Endometrial microvascular endothelial cells (primary cell): Measurements from ENCODE around the gene IGDCC3. TPM values are rescaled to one million over a fixed set of nuclear protein-coding genes. Genes with fewer than 3 reads are reported as not detected.

Source experiments
- in situ Hi-C: cut with HindIII; loops from 2 replicates; pipeline ENCODE4 v1.10.0; 2017; ENCODE audit warnings: low sequenced_read_pairs, low pct_unique_long_range_greater_than_20kb; ENCODE audit errors: inconsistent ontology term
- total RNA-seq: library from RNA; depleted of rRNA; stranded (reverse); fragments of >200 nt; gene quantifications from one replicate; pipeline ENCODE4 v1.2.3, GENCODE V29; 2015; ENCODE audit errors: inconsistent ontology term

Gene IGDCC3
- total RNA-seq, 1 donor from 2014 or later = not detected

DNA sequence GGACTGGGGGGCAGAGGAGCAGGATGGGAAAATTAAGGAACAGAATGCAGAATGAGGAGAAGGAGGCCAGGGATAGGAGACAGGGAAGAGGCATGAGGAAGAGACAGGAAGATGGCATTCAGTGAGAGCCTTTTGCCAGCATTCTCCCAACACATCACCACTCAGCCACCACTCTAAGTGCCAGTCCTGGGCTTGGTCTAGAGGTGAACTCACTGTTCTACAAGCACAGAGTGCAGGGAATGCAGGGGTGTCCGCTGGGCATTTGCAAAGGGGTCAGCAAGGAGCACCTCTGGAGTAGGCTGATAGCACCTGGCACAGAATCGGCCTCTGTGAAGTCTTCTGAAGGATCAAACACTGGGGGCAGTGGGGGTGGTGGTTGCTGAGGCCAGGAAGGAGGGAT, 14.6 kb upstream of the IGDCC3 start:
- in situ Hi-C loops = no loop called here

DNA sequence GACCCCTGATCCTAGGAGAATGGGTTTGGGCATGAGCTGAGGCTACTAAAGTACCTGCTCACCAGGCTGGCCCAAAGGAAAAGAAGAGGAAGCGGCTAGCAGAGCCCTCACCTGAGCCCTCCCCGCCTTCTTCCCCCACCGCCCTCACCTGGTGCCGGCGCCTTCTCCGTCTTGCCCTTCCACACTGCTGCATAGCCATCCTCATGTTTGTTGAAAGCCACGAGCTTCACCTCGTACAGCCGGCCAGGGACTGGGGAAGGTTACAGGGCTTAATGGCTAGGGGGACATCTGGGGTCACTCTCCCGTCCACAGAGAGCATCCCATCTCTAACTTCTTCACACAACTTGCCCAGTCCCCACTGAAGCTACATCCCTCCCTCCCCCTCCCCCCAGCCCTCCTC, 13.9 kb upstream of the IGDCC3 start:
- in situ Hi-C loops = no loop called here

DNA sequence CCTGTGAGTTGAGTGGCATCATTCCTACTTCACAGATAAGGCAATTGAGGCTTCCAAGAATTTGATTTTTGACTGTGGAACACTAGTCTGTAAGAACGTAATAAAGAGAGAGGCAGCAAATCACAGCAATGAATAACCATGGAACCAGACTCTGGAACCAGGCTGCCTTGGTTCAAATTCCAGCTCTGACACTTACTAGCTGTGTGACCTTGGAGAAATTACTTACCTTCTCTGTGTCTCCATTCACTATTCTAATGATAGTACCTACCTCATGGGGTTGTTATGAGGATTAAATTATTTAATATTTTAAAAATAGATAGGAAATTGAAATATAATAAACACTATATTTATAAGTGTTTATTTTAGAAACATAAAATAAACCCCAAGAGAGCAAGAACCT, 12.6 kb upstream of the IGDCC3 start:
- in situ Hi-C loops = no loop called here

DNA sequence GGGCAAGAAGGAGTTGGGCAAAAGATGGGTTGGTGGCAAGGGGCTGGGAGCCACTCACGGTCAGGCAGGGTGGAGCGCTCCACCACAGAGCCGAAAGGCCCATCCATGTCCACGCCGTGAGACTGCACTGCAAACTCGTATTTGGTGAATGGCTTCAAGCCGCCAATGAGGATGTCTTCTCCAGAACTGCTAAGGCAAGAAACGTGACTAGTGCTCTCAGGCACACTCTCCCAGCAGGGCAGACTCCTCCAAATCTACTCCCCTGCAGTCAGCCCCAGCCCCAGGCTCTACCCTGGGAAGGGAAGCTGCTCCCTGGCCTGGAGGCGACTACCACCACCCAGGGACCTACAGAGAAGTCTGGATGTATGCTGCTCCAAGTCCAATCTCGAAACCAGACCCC, 11.4 kb upstream of the IGDCC3 start:
- in situ Hi-C loops = no loop called here

DNA sequence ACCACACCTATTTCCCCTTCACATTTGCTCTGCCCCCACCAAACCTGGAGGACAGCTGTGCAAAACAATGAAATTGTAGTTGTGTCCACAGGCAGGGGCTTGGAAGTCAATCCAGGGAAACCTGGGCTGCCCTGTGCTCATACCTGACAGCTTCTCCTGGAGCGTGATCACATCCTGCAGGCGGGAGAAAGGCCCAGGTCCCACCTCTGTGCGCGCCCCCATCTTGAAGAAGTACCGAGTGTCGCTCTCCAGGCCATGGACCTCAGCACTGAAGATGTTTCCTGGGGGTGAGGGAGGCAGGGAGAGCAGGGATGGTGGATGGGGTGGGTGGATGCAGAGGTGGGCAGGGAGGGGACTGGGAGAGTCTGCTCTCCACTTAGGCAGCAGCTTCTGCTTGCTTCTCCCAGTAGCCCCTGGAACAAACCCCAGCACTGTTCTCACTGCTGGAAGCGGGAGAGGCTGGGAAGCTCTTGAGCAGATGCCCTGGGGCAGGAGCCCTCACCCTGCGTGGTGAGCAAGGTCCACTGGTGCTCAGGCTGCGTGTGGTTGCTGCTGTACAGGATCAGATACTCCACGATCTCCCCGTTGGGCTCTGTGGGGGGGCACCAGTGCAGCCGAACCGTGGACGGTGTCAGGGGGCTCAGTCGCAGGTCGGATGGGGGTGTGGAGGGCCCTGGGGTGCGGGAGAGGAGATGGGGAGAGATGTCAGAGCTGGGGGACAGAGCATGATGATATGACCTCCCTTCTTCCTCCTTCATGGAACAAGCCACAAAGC, 10.7 kb upstream of the IGDCC3 start:
- in situ Hi-C loops = no loop called here

DNA sequence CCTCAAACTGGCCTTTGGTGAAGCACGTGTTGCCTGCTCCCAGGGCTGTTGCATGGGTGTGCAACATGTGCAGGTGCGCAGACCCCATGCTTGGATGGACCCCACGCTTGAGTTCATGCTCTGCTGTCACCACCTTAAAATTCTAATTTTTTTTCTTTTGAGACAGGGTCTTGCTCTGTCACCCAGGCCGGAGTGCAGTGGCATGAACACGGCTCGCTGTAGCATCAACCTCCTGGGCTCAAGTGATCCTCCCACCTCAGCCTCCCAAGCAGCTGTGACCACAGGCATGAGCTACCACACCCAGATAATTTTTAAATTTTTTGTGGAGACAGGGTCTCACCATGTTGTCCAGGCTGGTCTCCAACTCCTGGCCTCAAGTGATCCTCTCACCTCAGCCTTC, 9.1 kb upstream of the IGDCC3 start:
- in situ Hi-C loops = no loop called here

DNA sequence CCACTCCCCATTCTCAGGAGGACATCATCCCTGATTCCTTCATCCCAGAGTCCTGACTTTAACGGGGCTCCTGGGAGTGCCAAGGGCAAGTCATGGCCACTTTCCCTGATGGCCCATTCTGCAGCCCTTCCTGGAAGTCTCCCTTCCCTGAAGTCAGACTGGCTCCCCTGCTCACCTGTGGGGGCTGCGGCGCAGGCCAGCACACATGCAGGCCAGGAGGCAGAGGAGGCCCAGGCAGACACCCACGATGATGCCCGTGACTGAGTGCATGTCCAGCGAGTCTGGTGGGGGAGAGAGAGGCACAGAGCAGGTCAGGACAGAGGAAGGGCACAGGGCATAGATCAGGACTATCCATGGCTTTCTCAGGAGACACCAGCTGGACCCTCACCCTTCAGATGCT, 8.6 kb upstream of the IGDCC3 start:
- in situ Hi-C loops = no loop called here

DNA sequence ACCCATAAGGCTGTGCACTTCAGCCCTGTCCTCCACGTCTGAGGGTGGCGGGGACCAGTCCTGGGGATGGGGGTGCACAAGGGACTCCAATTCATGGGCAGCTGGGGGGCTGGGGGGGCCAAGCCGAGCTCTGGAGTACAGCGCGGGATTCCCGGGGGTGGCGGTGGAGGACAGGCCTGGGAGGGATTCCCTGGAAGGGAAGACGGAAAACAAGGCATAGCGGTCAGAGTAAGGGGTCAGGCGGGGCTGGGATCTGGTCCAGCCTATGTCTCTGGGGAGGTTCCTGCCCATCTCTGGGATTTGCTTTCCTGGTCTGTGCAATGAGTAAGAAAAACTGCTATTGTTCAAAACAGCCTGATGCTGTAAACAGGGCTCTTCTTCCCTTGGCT, 8.1 kb upstream of the IGDCC3 start:
- in situ Hi-C loops = no loop called here

DNA sequence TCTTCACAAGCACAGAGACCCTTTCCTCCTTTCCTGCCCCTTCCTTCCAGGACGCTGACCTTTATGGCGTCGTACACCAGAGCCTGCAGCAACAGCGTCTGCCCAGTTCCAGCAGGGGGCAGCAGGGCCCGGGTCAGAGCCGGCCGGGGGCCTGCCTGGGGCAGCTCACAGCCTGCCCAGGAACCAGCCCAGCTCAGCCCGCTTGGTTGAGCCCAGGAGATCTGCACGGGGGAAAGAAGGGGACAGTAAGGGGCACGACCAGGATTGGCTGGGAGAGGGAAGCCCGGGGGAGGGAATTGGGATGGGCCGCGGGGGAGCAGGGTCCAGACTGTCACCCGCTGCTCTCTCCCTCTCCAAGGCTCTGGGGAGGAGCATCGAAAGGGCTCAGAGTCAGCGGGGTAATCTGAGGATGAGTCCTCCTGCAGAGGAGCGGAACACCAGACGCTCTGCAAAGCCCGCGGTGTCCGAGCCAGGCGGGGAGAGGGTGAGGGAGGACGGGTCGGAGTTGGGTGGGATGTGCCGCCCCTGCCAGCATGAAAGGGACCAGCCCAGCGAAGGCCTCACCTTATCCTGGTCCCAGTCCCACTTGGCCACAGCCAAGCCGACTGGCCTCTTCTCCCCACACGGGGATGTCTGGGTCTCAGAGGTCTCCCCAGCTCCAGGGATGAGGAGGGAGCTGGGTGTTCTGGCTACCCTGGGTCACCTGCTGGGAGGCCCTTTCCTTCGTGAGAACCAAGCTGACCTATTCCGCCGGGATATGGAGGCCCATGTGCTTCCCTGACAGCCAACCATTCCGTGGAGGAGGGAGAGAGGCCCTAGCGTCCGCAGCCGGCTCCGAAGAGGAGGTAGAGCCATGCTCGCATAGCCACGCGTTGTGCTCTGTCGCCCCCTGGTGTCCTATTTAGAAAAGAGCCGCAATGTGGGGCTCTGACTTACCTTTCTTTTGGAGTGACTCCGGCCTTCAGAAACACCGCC, 7.4 kb upstream of the IGDCC3 start:
- in situ Hi-C loops = no loop called here

DNA sequence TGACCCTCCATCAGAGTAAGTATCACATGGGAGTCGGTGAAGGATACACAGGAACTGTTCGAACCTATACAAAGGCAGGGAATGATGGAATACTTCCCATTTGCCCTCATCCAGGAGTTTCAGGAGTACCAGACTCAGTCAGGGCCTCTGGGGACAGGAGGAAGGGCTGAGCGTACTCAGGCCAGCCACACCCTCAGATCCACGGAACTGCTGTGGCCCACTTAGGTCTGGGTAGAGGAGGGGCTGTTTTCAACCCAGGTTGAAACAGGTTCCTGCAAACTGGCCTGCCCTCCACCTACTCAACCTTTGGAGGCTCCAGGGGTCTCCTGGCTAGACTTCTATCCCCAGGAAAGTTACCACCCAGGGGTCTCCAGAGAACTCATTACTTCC, 6.7 kb upstream of the IGDCC3 start:
- in situ Hi-C loops = no loop called here

DNA sequence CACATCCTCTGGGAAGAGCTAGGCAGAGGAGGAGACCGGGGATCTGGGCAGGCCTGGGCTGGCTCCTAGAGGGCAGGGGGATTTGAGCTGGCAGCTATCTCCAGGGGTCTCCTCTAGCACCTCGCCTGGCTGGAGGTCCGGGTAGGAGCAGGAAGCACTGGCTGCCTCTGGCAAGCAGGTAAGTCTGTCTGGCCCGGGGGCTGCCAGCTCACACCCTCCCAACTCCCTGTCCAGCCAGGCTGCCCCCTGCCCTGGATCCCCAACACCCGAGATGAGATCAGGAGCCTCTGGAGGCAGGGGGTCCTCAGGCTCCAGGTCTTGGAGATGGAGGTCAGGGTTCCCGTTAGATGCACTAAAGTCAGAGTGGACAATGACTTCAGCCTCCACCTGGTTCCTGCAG, 6.2 kb upstream of the IGDCC3 start:
- in situ Hi-C loops = no loop called here

DNA sequence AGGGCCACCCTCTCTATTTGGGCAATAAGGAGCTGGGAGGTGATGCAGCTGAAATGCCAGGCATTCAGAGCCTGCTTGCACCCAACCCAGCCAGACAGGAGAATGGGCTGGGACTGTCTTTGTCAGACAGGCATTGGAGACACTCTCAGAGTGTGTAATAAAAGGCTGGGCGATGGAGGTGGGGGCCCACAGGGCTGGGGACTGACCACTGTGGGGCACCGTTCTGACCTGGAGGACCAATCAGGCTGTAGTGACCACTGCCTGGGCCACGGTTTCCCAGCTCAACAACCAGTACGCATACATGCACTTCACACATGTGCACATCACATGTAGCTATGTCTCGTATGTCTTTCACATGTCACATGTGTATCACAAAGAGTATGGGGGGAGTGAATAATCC, 5.7 kb upstream of the IGDCC3 start:
- in situ Hi-C loops = no loop called here

DNA sequence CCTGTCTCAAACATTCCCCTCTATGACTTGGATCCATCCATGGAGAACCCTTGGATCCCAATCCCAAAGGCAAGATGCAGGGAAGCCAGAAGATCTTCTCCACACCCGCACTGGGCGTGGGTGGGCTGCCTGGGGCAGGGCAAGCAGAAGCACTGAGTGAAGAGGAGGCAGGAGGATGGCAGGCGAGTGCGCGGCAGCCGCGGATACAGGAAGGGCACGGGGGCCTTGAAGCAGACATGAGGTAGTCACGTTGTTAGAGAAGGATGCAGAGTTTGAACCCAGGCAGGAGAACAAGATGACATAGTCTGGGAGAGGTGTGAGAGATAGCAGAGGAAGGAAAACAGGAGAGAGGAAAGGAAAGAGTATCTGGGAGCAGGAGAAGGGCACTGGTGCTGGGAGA, 5.1 kb upstream of the IGDCC3 start:
- in situ Hi-C loops = no loop called here

DNA sequence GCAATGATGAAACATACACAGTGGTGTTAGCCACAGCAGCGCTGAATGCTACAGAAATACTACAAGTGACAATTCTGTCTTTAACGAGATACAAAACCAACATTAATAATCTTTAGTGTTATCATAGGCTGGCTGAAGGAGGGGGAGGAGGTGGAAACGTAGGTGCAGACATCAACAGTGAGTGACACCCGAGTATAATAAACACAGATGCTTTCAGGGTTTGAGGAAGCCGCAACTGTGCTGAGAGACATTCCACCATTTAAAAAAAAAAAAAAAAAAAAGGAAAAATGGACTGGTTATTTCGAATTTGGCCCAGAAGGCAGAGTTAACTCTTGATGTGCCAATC, 4.3 kb upstream of the IGDCC3 start:
- in situ Hi-C loops = no loop called here

DNA sequence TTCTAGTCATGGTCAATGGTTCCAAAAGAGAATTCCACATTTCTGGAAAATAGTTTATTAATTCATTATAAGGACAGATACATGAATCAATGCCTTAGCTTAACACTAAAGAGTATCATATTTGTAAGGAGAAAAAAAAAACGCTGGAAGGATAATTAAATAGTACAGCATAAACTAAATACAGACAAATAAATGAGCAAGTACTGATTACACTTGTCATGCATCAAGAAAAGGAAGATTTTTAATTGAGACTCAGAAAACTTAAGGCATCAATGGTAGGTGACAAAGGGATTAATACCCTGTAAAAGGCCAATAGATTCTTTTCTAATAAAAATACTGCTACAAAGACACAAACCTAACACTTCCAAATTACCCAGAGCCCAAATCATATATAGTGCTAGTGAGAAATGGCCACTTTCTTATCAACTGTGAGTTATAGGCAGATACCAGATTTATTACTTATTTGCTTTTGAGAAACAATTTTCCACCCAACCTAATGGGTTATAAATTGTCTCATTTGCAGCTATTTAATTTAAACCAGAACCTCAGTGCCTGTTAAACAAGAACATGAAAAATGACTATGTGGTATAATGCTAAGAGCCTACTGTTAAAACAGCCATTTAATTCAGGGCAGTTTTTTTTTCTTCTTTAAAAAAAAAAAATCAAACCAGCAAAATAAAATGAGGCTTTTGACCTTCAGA, 3.8 kb upstream of the IGDCC3 start:
- in situ Hi-C loops = no loop called here

DNA sequence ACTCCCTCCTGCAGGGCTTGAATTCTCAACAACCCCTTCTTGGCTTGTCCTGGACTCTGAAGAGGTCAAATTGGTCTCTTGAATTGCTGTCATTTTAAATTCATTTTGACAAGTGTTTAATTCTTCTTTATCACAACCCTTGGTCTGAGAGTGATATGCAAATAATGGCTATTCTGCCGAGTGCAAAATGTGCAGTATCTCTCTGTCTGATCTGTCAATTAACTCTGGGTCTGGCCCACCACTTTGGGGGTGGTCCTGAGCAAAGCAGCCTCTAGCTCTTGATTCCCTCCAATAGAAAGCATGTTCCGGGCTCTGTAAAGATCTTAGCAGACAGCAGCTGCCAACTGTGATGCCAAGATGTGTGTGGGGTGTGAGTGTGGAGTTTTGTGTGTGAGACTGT, 2.2 kb upstream of the IGDCC3 start:
- in situ Hi-C loops = no loop called here

DNA sequence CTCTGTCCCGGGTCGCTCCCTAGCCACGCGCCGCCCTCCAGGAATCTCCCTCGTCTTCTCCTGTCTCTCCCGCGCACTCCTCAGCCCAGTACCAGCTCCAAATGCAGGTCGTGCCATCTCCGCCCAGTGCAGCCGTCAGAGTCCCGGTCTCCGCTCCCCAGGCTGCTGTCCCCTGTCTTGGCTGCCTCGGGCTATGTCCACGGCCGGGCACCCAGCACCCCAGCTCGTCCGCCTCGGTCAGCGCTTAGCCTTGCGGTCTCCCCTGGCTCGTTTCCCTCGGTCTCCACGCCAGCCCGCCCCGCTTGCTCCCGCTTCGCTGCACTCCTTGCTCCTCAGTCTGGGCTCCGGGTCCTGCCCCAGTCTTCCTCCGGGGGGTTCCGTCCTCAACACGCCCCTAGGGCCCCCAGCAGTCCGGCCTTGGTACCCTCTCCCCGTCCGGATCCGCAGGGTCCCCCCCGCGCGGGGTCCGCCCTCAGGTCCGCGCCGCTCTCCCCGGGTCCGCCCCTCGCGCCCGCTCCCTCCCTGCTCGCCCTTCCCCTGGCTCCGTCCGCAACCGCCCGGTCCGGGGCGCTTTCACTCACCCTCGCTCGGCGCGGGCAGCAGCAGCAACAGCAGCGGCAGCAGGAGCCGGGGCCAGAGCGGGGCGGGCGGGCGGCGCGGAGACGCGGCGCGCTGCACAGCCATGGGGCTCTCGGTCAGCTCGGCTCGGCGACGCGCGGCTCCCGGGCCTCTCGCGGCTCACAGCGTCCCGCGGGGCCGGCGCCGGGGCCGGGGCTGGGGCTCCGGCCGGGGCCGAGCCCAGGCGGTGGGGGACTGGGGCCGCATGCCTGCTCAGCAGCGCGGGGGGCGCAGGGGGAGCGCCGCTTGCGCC, 462 bp downstream of the IGDCC3 start:
- in situ Hi-C loops = no loop called here

DNA sequence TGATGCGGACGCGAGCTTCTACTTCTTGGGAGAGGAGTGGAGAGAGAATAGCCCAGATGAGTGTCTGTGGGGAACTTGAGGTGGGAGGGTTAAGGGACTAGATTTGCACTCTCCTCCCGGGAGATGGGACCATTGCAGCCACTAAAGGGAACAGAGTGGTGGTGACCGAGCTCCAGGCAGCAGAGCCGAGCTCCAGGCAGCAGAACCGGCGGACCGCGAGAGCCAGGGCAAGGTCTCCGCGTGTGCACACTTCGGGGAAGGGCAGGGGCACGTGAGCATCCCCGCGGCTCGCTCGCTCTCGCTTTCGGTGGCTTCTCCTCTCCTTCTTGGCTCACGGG, 1.1 kb downstream of the IGDCC3 start:
- in situ Hi-C loops = no loop called here
